Spleen (tissue), 13 donors: ENCODE measurements around the gene ADIPOR2. TPM values are rescaled to one million over a fixed set of nuclear protein-coding genes. Genes with fewer than 3 reads are reported as not detected.

Experiments
- DNase-seq: peaks from one replicate; pipeline ENCODE4 v3.0.0-alpha.2; 2020
- H3K27ac ChIP-seq, 8 donors: fragments of 200-600 bp; sonication (generic) in 7 of 8; 1 replicate in 4 of 8; 2 replicates in 4 of 8; pipeline versions ENCODE4 v1.5.0 to v1.8.0; 2016 to 2021; ENCODE audit warnings: inconsistent platforms in 4 of 8, mild to moderate bottlenecking in 4 of 8, moderate library complexity in 1 of 8
- H3K27me3 ChIP-seq, 7 donors: fragments of 200-600 bp; sonication (generic) in 6 of 7; replicated peaks in 1 of 7; 1 replicate in 4 of 7; 2 replicates in 3 of 7; pipeline versions ENCODE4 v1.5.0 to v1.8.0; 2016 to 2021; ENCODE audit warnings: inconsistent platforms in 3 of 7, mild to moderate bottlenecking in 1 of 7
- H3K36me3 ChIP-seq, 6 donors: fragments of 200-600 bp; sonication (generic) in 5 of 6; 1 replicate in 4 of 6; 2 replicates in 2 of 6; pipeline versions ENCODE4 v1.5.0 to v1.8.0; 2016 to 2021; ENCODE audit warnings: inconsistent platforms in 2 of 6
- H3K4me1 ChIP-seq, 6 donors: fragments of 200-600 bp; sonication (generic) in 5 of 6; 1 replicate in 3 of 6; 2 replicates in 3 of 6; pipeline versions ENCODE4 v1.5.0 to v1.8.0; 2016 to 2021; ENCODE audit warnings: inconsistent platforms in 3 of 6
- H3K4me3 ChIP-seq, 8 donors: fragments of 200-600 bp; sonication (generic) in 7 of 8; 1 replicate in 4 of 8; 2 replicates in 4 of 8; pipeline versions ENCODE4 v1.5.0 to v1.8.0; 2016 to 2021; ENCODE audit warnings: inconsistent platforms in 4 of 8, mild to moderate bottlenecking in 4 of 8, moderate library complexity in 2 of 8
- H3K9me3 ChIP-seq, 8 donors: fragments of 200-600 bp; sonication (generic) in 7 of 8; 1 replicate in 4 of 8; 2 replicates in 4 of 8; pipeline versions ENCODE4 v1.5.0 to v1.8.0; 2016 to 2021; ENCODE audit warnings: inconsistent platforms in 4 of 8
- CTCF ChIP-seq, 11 experiments: fragments of 200-600 bp in 7 of 11; fragments of 450-650 bp in 4 of 11; sonication (generic) in 4 of 11; IDR thresholded peaks in 8 of 11; conservative IDR thresholded peaks in 3 of 11; 1 replicate in 7 of 11; 2 replicates in 4 of 11; pipeline versions ENCODE4 v1.4.0 to v1.8.0; 2016 to 2021; ENCODE audit warnings: antibody characterized with exemption in 11 of 11, inconsistent platforms in 4 of 11, mild to moderate bottlenecking in 1 of 11
- POLR2A ChIP-seq, 3 donors: fragments of 450-650 bp; IDR thresholded peaks; one replicate each; pipeline ENCODE4 v1.5.1; 2017; ENCODE audit warnings: antibody characterized with exemption in 3 of 3, mild to moderate bottlenecking in 1 of 3
- POLR2AphosphoS5 ChIP-seq, 3 donors: sonication (generic); formaldehyde crosslinking; IDR thresholded peaks; one replicate each; pipeline ENCODE4 v1.5.1; 2017; ENCODE audit warnings: antibody characterized with exemption in 3 of 3
- WGBS, 5 donors: extraction: QIAGEN DNeasy Blood & Tissue Kit in 3 of 5; methylation state at CpG; one replicate each; pipeline versions ENCODE4 v1.1.5 to v1.1.7; 2013 to 2018; 5-methylcytosine and 5-hydroxymethylcytosine counted together
- intact Hi-C: fragments of 100-400 bp; cut with DNase I; formaldehyde crosslinking; loops from one replicate; pipeline ENCODE4 v1.15.0; 2023; ENCODE audit warnings: low total_unique reads
- long read RNA-seq, 2 donors: transcript quantifications; one replicate each; lab custom pipeline, GENCODE V29; 2026
- polyA plus RNA-seq, 3 donors: library from polyadenylated mRNA; stranded (reverse); fragments of 200-250 nt; gene quantifications; one replicate each; pipeline ENCODE4 v1.2.1, GENCODE V29; 2013
- total RNA-seq, 7 donors: library from RNA; depleted of rRNA in 3 of 7; stranded (reverse); fragments of >200 nt in 3 of 7; fragmentation: NEBNext Ultra II Directional in 4 of 7; extraction: Animal tissue kit (Norgen Biotek cat#: 25700) in 4 of 7; gene quantifications; one replicate each; pipeline versions ENCODE4 v1.1.0 to v1.2.1, GENCODE V29; 2016 to 2021
- donor health status: healthy with polysubstance abuse.
- donor health status: DM: no; HTN: no; CAD: no; lungs with moderate emphysema.
- donor health status: DM: no; HTN: no; CAD: no.
- donor health status: Bipolar disorder and iron deficiency.
- donor health status: healthy.
- donor health status: DM: no; HTN: no; CAD: no.
- donor health status: DM: yes; HTN: yes; CAD: no.

Gene ADIPOR2
- total RNA-seq (10 to 100 TPM; 34.8 to 43.7 (median 39.9) TPM), polyA plus RNA-seq (10 to 100 TPM; 12.9 to 19.5 (median 15.7) TPM)
- long read RNA-seq, donor 1, full-length matches to known transcripts: 2 of 2 reads
- long read RNA-seq, donor 1, partial matches to known transcripts: 0 of 2 reads
- long read RNA-seq, donor 1, other reads (novel, unspliced or antisense): 0 of 2 reads
- long read RNA-seq, donor 2, full-length matches to known transcripts: 1 of 1 reads
- long read RNA-seq, donor 2, partial matches to known transcripts: 0 of 1 reads
- long read RNA-seq, donor 2, other reads (novel, unspliced or antisense): 0 of 1 reads

- Histone ChIP-seq H3K27me3 (no peaks in the 10 kb centered on the region), H3K4me3 (peak within 1 kb of the TSS; percentile 52 to 84 (median 79)), H3K9me3 (no peaks in the 10 kb centered on the region), H3K36me3 (no peaks in the 10 kb centered on the region), H3K4me1 (peaks cover 17 to 60% (median 37%) of the 10 kb centered on the region in 6 donors), H3K27ac (peak within 1 kb of the TSS; percentile 74 to 97 (median 94))
- peak; percentile 97 for DNase-seq
- WGBS, 5 donors: 0 to 1% (median 0%) methylated on average over 11 to 59 of the region's 59 CpGs
- TF ChIP-seq POLR2A (IDR thresholded peaks at IDR 0.05) (peak in 1 of 3 donors; percentile 70), CTCF (IDR thresholded peaks at IDR 0.05 in 8 of 11, conservative IDR thresholded peaks at IDR 0.05 in 3 of 11) (peak in 2 of 11 experiments; percentile 15 to 21), POLR2AphosphoS5 (IDR thresholded peaks at IDR 0.05) (peak; percentile 94 to 98 (median 97))
- intact Hi-C loops: no loop called here
These were observed at the start of gene ADIPOR2 for GRCh38 chr12:1690578-1691122. Gene ADIPOR2 (plus strand): TSS chr12:1691070. CDS start chr12:1754344, 63,274 bp downstream.

GRCh38 chr12:1642513-1642912 lies 48.4 kb upstream of the ADIPOR2 start:
- 78 to 90% (median 87%) methylated on average over 7 of the region's 7 CpGs for WGBS, 5 donors

GRCh38 chr12:1643043-1643442 lies 47.8 kb upstream of the ADIPOR2 start:
- Histone ChIP-seq H3K27ac (no peak overlapping the region), H3K36me3 (peaks cover 0 to 5% (median 0%) of the 10 kb centered on the region in 6 donors), H3K4me3 (no peak overlapping the region), H3K27me3 (no peaks in the 10 kb centered on the region), H3K4me1 (peaks cover 0 to 38% (median 14%) of the 10 kb centered on the region in 6 donors), H3K9me3 (no peaks in the 10 kb centered on the region)
- DNase-seq: no peak
- no peak for TF ChIP-seq POLR2AphosphoS5 (IDR thresholded peaks at IDR 0.05)
- intact Hi-C loops: no loop called here
- WGBS, 5 donors: 87 to 99% (median 93%) methylated on average over 9 of the region's 9 CpGs

More at GRCh38 chr12:1642513-1642912, 48.4 kb upstream of the ADIPOR2 start:
- Histone ChIP-seq H3K4me3 (no peak overlapping the region), H3K36me3 (peaks cover 0 to 5% (median 0%) of the 10 kb centered on the region in 6 donors), H3K27ac (no peak overlapping the region), H3K9me3 (no peaks in the 10 kb centered on the region), H3K4me1 (peaks cover 0 to 35% (median 14%) of the 10 kb centered on the region in 6 donors), H3K27me3 (no peaks in the 10 kb centered on the region)
- TF ChIP-seq POLR2A (IDR thresholded peaks at IDR 0.05) (no peak), POLR2AphosphoS5 (IDR thresholded peaks at IDR 0.05) (no peak), CTCF (IDR thresholded peaks at IDR 0.05 in 8 of 11, conservative IDR thresholded peaks at IDR 0.05 in 3 of 11) (no peak)
- DNase-seq: no peak
- intact Hi-C loops: no loop called here

- Histone ChIP-seq H3K4me3 (no peak overlapping the region), H3K36me3 (peaks cover 0 to 5% (median 0%) of the 10 kb centered on the region in 6 donors), H3K27ac (no peak overlapping the region), H3K4me1 (peaks cover 0 to 38% (median 14%) of the 10 kb centered on the region in 6 donors), H3K27me3 (no peaks in the 10 kb centered on the region), H3K9me3 (no peaks in the 10 kb centered on the region)
- intact Hi-C loops: no loop called here
- TF ChIP-seq POLR2AphosphoS5 (IDR thresholded peaks at IDR 0.05): no peak
- no peak for TF ChIP-seq CTCF (IDR thresholded peaks at IDR 0.05 in 8 of 11, conservative IDR thresholded peaks at IDR 0.05 in 3 of 11)
- TF ChIP-seq POLR2A (IDR thresholded peaks at IDR 0.05): no peak
- 55 to 70% (median 61%) methylated on average over 7 of the region's 7 CpGs for WGBS, 5 donors
- no peak for DNase-seq
These were observed 46.9 kb upstream of the ADIPOR2 start for GRCh38 chr12:1643905-1644533.
